Activated B cell treated with CpG ODN at 0.5 μM for 24 hours (primary cell): ENCODE measurements around the gene MGST3. TPM values are rescaled to one million over a fixed set of nuclear protein-coding genes. Genes with fewer than 3 reads are reported as not detected.
"Not testable (repeated sequence)": the region's sequence is repeated elsewhere in the genome, so short reads cannot be mapped to it uniquely, and the experiment has no call there.

Experiments
- ATAC-seq: fragments of 200-7000 bp; cut with Tn5 transposase; one replicate; pipeline ENCODE4 v1.10.0; 2021; ENCODE audit warnings: low read depth, mild to moderate bottlenecking, moderate library complexity
- CTCF ChIA-PET: fragments of 350-600 bp; sonication (Branson Sonifier 250); formaldehyde crosslinking; loops from one replicate; lab custom pipeline; 2021; ENCODE audit warnings: antibody characterized with exemption; lab: Charles Lee
- POLR2A ChIA-PET: fragments of 350-600 bp; sonication (Branson Sonifier 250); formaldehyde crosslinking; loops from one replicate; lab custom pipeline; 2021; ENCODE audit warnings: antibody characterized with exemption; lab: Charles Lee
- DNase-seq: peaks from one replicate; pipeline ENCODE4 v3.0.0; 2022
- H3K27ac Mint-ChIP-seq: one replicate; pipeline ENCODE4 v1.8.0; 2020; ENCODE audit warnings: mixed read lengths
- H3K27me3 Mint-ChIP-seq: one replicate; pipeline ENCODE4 v1.8.0; 2021; ENCODE audit warnings: mixed read lengths
- H3K36me3 Mint-ChIP-seq: one replicate; pipeline ENCODE4 v1.8.0; 2021; ENCODE audit warnings: low read depth, mixed read lengths
- H3K4me1 Mint-ChIP-seq: one replicate; pipeline ENCODE4 v1.8.0; 2021; ENCODE audit warnings: mixed read lengths
- H3K4me3 Mint-ChIP-seq: one replicate; pipeline ENCODE4 v1.8.0; 2020; ENCODE audit warnings: mild to moderate bottlenecking, mixed read lengths
- H3K9me3 Mint-ChIP-seq: one replicate; pipeline ENCODE4 v1.8.0; 2020; ENCODE audit warnings: mixed read lengths
- CTCF ChIP-seq: fragments of 200-600 bp; IDR thresholded peaks from one replicate; pipeline ENCODE4 v1.8.0; 2022; ENCODE audit warnings: antibody characterized with exemption, mild to moderate bottlenecking
- intact Hi-C: fragments of 100-400 bp; cut with micrococcal nuclease; formaldehyde crosslinking; loops from one replicate; pipeline ENCODE4 v1.15.1; 2024
- total RNA-seq: library from RNA; stranded (reverse); gene quantifications from 2 replicates; pipeline ENCODE4 v1.2.3, GENCODE V29; 2022

Gene MGST3
- total RNA-seq = 31.3 and 33.4 TPM in 2 replicates

GRCh38 chr1:165630629-165631341 is at the start of gene MGST3:
Gene MGST3, plus strand, starts transcription at chr1:165631234. Its CDS starts 18,614 bp downstream, at chr1:165649848.
- no peaks in the 10 kb centered on the region for H3K27me3 Mint-ChIP-seq
- ATAC-seq (peak; percentile 93), DNase-seq (peak; percentile 84)
- H3K4me3 Mint-ChIP-seq = no peak within 1 kb of the TSS
- no peak for TF ChIP-seq CTCF
- peaks cover 2% of the 10 kb centered on the region for H3K36me3 Mint-ChIP-seq
- no peaks in the 10 kb centered on the region for H3K9me3 Mint-ChIP-seq
- POLR2A ChIA-PET = interaction anchor here (0.8 to 1.9 kb wide), 7 partner anchors 9 to 140 kb away, joined by 3 to 8 read pairs (median 3); partner anchors contain the start of gene TMCO1
- H3K4me1 Mint-ChIP-seq = peaks cover 33% of the 10 kb centered on the region
- no peak within 1 kb of the TSS for H3K27ac Mint-ChIP-seq
- CTCF ChIA-PET = interaction anchor here (1.5 kb wide), 1 partner anchor 237 kb away, joined by 3 read pairs; no protein-coding TSS in a partner anchor
- intact Hi-C loops = loop anchor here (1.0 to 10.0 kb wide), 8 partner anchors 32 to 1594 kb away; partner anchors contain the start of genes ALDH9A1, POGK, POU2F1 and TMCO1

GRCh38 chr1:165581926-165582325 is 49.1 kb upstream of the MGST3 start:
- no peaks in the 10 kb centered on the region for H3K36me3 Mint-ChIP-seq
- no peak for TF ChIP-seq CTCF
- ATAC-seq (no peak), DNase-seq (no peak)
- CTCF ChIA-PET = no interaction called here
- H3K9me3 Mint-ChIP-seq = no peaks in the 10 kb centered on the region
- H3K4me1 Mint-ChIP-seq = no peaks in the 10 kb centered on the region
- intact Hi-C loops = no loop called here
- peaks cover 14% of the 10 kb centered on the region for H3K27me3 Mint-ChIP-seq
- no peak overlapping the region for H3K27ac Mint-ChIP-seq
- POLR2A ChIA-PET = no interaction called here
- H3K4me3 Mint-ChIP-seq = no peak overlapping the region

GRCh38 chr1:165586398-165586797 is 44.6 kb upstream of the MGST3 start:
- no peaks in the 10 kb centered on the region for H3K36me3 Mint-ChIP-seq
- no peak overlapping the region for H3K4me3 Mint-ChIP-seq
- no peak for DNase-seq
- ChIA-PET CTCF (interaction anchor here (3.9 kb wide), 1 partner anchor 194 kb away, joined by 14 read pairs; no protein-coding TSS in a partner anchor), POLR2A (no interaction called here)
- peaks cover 32% of the 10 kb centered on the region for H3K27me3 Mint-ChIP-seq
- intact Hi-C loops = no loop called here
- no peak overlapping the region for H3K27ac Mint-ChIP-seq
- ATAC-seq = no peak
- TF ChIP-seq CTCF = no peak
- H3K9me3 Mint-ChIP-seq = no peaks in the 10 kb centered on the region
- no peaks in the 10 kb centered on the region for H3K4me1 Mint-ChIP-seq

- H3K27ac Mint-ChIP-seq, ATAC-seq, H3K9me3 Mint-ChIP-seq, H3K4me3 Mint-ChIP-seq, DNase-seq, H3K4me1 Mint-ChIP-seq, intact Hi-C loops, H3K36me3 Mint-ChIP-seq: not testable (repeated sequence)
- ChIA-PET POLR2A (interaction anchor here (0.6 kb wide), 1 partner anchor 796 kb away, joined by 5 read pairs; no protein-coding TSS in a partner anchor), CTCF (interaction anchor here (0.9 to 6.9 kb wide), 4 partner anchors 197 to 446 kb away, joined by 3 to 96 read pairs (median 31); no protein-coding TSS in a partner anchor)
- H3K27me3 Mint-ChIP-seq = peaks cover 50% of the 10 kb centered on the region
These were observed 39.6 kb upstream of the MGST3 start for GRCh38 chr1:165591391-165591790.

GRCh38 chr1:165592945-165593823 is 37.9 kb upstream of the MGST3 start:
- ChIA-PET POLR2A (interaction anchor here (1.3 kb wide), 1 partner anchor 200 kb away, joined by 3 read pairs; no protein-coding TSS in a partner anchor), CTCF (interaction anchor here (0.8 to 6.9 kb wide), 10 partner anchors 9 to 479 kb away, joined by 3 to 96 read pairs (median 4); partner anchors contain the start of gene TMCO1)
- intact Hi-C loops = loop anchor here (1.0 kb wide), 3 partner anchors 200 to 335 kb away; no protein-coding TSS in a partner anchor
- no peaks in the 10 kb centered on the region for H3K36me3 Mint-ChIP-seq
- H3K27me3 Mint-ChIP-seq = peaks cover 50% of the 10 kb centered on the region
- TF ChIP-seq CTCF = peak; percentile 92
- peak; percentile 37 for DNase-seq
- no peak overlapping the region for H3K27ac Mint-ChIP-seq
- no peak overlapping the region for H3K4me3 Mint-ChIP-seq
- no peaks in the 10 kb centered on the region for H3K9me3 Mint-ChIP-seq
- H3K4me1 Mint-ChIP-seq = peaks cover 12% of the 10 kb centered on the region
- peak; percentile 41 for ATAC-seq
